HG03108 (cell line): ENCODE data around the gene CCDC85C.

Experiments
- ATAC-seq: cut with Tn5 transposase; IDR thresholded peaks from one replicate; pipeline ENCODE4 v1.9.1; 2021; ENCODE audit warnings: moderate library complexity; ENCODE audit not compliant: unreplicated experiment

The CCDC85C gene

DNA sequence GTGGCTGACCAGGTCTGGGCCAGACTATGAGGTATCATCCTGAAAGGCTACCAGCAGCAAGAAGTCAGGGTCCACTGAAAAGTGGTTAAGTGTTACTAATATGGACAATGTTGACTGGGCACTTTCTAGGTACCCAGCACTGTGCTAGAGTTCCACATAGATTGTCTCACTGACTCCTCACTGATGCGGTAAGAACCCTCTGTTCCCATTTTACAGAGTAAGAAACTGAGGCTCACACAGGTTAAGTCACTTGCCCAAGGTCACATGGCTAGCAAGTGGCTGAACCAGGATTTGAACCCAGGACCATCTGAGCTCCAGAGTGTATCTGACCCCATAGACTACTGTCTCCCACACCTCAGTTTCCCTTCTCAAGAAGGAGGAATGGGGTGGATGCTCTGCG is 4.6 kb upstream of the CCDC85C start:
- no peak for ATAC-seq

- ATAC-seq: no peak
Observed at GRCh38 chr14:99606359-99606758, 2.4 kb upstream of the CCDC85C start.

DNA sequence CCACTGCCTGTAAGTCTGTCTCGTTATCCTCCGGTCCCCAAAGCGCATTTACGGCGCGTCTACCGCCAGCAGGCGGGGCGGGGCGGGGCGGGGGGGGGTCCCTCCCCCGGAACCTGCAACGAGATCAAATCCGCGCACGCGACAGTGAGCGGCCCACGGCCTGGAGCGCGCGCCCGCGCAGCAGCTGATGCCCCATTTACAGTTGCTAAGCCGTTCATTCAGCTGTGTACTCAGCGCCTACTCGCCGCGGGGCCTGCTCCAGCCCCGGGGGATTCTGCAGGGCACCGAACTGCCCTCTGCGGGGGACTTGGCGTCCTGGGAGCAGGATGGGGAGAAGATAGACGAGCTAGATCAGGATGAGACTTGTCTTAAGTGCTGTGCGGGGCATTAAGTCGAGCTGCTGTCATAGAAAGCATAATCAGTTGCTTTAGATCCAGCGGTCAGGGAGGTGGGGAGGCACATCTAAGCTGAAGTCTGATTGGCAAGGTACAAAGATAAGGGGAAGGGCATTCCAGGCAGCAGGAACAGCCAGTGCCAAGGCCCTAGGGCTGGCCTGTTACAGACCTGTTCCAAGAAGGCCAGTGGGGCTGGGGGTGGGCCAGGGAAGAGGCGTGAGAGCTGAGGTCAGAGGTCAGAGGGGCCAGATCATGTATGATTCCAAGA is 1.4 kb upstream of the CCDC85C start:
- no peak for ATAC-seq

GRCh38 chr14:99604766-99605298 is 825 bp upstream of the CCDC85C start:
- peak; percentile 7 for ATAC-seq

DNA sequence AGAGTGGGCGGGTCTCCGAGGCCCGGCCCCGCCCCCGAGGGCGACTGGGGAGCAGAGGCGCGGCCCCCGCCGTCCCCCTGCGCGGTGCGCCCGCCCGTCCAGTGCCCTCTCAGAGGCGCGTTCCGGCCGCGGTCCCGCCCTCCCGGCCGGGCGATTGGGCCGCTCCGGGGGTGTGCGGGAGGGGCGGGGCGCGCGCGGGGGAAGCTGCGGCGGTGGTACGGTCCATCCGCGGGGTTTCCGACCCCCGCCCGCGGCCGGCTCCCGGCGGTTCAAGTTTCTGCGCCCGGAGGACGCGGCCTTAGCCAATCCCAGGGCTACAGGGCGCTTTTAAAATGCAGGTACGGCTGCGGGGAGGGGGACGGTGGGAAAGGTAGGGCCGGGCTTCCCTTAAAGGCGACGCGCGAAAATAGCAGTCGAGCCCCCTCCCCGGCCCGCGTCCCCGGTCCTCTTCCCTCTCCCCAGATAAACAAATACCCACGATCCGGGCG is 315 bp upstream of the CCDC85C start:
- peak; percentile 88 for ATAC-seq

- no peak for ATAC-seq
Observed at GRCh38 chr14:99602788-99603415, 1.1 kb downstream of the CCDC85C start.

- no peak for ATAC-seq
Observed at GRCh38 chr14:99602054-99602787, 1.8 kb downstream of the CCDC85C start.

GRCh38 chr14:99601361-99601831 is 2.6 kb downstream of the CCDC85C start:
- no peak for ATAC-seq

DNA sequence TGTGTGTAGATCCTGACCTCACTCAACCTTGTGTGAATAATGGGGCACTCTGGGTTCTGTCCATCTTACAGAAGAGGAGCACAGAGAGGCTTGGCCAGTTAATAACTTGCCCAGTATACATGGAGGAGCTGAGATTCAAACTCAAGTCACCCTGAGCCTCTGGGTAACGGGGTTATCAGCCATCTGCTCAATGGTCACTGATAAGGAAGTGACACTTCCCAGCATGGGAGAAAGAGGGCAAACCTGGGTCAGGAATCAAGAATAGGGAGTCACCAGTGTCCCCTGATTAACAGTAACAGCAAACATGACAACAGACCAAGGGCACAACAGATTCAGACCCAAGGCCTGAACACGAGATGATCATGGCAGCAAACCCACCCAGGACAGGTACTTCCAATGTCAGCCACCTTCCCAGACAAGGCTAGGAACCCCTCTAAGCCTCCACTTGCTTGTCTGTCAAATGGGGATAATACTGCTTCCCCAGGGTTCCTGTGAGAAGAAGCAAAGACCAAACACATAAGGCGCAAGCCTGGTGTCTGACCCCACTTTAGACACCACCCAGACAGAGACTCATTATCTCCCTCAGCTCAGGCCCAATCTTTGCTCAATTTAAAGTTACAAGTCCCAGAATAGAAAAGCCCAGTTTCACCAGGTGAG is 3.6 kb downstream of the CCDC85C start:
- ATAC-seq: no peak

GRCh38 chr14:99599393-99599792 is 4.6 kb downstream of the CCDC85C start:
- no peak for ATAC-seq

DNA sequence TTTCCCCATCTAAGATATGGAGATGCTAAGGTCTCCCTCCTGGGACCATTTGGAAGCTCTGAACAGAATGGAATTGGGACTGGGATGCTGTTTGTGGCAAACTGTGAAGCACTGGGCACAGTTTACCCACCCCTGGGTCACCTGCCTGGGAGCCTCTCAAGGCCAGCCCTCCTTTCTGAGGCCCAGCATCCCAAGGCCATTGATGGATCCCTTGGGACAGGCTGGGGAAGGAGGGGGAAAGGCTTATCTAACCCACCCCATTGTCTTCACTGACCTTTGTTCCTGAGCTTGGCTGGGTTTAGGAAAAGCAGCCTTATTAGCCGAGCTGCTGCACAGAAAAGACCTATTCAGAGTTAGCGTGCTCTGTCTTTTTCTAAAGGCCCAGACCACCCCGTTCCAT is 5.2 kb downstream of the CCDC85C start:
- ATAC-seq: no peak

DNA sequence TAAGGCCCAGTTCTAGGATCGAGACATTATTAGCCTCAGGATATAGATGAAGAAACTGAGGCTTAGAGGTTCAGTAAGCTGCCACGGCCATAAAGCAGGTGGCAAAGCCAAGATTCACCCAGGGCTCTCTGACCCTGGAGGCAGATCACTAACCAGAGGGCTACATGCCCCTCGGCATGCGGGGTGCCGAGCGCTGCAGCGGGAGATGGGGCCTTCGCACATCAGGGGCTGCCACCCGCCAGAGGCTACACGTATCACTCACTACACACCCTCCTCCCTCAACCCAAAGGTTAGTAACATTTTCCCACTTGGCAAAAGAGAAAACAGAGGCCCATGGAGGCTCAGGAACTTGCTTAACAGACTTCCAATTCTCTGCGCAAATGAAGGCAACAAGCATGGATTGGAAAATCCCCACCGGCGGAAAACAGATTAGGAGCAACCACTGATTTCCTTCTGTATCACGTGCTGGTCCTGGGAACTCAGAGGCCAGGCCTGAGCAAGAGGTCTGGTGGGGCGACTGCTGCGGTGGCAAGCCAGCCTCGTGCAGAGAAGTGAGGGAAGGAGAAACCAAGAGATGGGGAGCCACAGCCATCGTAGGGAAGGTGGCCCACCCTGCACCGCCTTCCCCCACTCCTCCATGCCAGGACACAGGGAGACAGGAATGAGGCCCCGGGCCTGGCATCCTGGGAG is 6.0 kb downstream of the CCDC85C start:
- ATAC-seq: no peak

- ATAC-seq: no peak
Observed at GRCh38 chr14:99596772-99597171, 7.2 kb downstream of the CCDC85C start.

DNA sequence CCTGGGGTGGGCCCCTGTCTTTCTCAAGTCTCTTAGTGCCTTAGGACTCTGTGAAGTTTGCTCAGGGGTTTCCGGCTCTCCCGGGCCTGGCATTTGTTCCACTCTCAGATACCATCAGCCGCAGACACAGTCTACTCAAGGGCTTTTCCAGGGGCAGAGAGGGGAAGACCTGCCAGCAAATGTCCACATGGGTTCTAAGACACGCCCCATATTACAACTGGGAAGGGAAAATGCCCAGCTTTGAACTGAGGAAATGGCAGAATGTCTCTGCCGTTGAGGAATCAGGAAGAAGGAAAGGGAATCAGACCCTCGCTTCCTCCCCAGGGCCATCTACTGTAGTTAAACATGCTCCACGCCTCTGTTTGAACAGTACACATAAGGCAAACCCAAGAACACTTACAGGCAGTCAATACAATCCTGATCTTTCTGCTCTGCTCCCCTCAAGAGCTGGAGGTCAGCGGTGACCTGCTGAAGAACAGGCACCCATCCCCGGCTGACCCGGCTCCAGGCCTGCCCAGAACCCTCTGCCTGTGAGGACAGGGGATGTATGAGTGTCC is 7.9 kb downstream of the CCDC85C start:
- ATAC-seq: no peak

GRCh38 chr14:99595524-99595923 is 8.5 kb downstream of the CCDC85C start:
- no peak for ATAC-seq

DNA sequence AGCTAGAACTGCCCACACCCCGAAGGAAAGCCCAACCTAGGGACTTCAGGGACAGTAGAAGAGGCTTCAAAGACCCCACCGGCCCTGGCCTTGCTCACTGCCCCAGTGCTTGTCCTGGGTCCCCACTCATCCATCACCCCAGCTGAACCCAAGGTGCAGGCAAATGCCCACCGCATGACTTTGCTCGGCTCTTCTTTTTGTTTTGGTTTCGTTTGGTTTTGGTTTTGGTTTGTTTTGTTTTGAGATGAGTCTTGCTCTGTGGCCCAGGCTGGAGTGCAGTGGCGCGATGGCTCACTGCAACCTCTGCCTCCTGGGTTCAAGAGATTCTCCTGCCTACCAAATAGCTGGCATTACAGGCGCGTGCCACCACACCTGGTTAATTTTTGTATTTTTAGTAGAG is 9.0 kb downstream of the CCDC85C start:
- ATAC-seq: peak; percentile 85

- ATAC-seq: no peak
Observed at GRCh38 chr14:99593971-99594841, 9.8 kb downstream of the CCDC85C start.

- ATAC-seq: no peak
Observed at GRCh38 chr14:99592933-99593753, 10.9 kb downstream of the CCDC85C start.
